ENCODE results near the gene MYH11.
"Not testable (repeated sequence)": the region's sequence is repeated elsewhere in the genome, so short reads cannot be mapped to it uniquely, and the experiment has no call there.

Gene MYH11

DNA sequence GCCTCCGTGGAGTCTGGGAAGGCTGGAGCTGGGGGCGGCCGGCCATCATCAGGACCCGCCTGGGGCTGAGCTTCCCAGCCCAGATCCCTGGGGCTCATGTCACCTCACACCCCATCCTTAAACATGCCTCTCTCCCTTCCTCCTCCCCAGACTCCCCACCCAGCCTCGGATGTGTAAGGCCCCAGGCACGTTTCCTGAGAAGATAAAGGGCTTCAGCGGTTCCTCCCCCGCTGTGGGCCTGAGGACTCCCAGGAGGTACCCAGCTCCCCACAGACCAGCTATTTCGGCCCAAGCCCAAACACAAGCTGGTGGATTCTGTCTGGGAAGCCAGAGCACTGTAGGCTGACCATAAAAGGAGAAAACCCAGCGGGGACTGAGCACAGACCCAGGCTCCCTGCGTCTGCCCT is 49.2 kb downstream of the MYH11 start:
- no peak for DNase-seq

DNA sequence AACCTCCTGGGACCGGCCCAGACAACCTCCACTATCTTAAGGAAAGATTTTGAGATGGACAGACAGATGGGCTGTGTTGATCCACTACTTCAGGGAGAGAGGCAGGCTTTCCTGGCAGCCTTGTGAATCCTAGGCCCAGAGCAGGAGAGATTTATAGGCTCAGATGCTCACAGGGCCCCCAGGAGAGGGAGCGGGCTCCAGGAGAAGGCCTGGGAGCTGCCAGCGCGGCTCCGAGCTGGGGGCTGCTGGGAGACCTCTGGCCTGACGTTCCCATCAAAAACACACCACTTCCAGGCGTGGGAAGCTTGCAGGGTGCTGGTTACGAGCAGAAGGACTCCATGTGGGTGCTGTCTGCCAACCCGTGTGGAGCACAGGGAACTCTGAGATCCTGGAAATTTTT is 53.2 kb downstream of the MYH11 start:
- DNase-seq = no peak

DNA sequence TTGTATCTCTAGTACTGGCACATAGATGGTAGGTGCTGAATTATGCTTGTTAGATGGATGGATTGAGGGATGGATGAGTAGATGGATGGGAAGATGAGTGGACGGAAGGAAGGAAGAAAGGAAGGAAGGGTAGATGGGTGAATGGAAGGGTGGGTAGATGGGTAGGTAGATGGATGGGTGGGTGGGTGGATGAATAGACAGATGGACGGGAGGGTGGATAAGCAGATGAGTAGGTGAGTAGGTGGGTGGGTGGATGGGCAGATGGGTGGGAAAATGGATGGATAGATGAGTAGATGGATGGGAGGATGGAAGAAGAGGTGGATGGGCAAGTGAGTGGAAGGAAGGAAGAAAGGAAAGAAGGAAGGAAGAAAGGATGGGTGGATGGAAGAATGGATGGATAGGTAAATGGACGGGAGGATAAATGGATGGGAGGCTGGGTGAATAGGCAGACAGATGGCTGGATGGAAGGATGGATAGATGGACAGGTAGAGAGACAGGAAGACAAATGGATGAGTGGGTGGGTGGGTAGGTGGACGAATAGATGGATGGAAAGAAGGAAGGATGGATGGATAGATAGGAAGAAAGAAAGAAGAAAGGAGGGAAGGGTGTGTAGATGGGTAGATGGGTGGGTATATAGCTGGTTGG is 56.9 kb downstream of the MYH11 start:
- no peak for DNase-seq

DNA sequence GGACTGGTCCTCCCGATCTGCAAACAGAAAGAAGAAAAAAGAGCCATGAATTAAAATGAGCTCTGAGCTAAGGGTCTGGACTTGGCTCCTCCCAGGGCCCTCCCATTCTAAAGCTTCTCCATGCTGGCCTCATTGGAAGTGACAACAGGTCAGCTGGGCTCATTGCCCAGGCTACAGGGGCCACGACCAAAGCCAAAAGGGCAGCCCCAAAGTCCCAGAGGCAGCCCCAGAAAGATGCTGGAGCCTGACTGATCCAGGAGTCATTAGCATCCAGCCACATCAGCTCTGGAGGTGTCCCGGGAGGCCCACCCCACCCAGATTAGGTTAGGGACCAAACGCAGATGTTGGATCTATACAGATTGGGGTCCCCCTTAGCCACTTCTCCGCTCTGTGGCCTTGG is 58.2 kb downstream of the MYH11 start:
- DNase-seq = no peak

- no peak for DNase-seq
Observed at GRCh38 chr16:15796885-15797284, 59.9 kb downstream of the MYH11 start.

DNA sequence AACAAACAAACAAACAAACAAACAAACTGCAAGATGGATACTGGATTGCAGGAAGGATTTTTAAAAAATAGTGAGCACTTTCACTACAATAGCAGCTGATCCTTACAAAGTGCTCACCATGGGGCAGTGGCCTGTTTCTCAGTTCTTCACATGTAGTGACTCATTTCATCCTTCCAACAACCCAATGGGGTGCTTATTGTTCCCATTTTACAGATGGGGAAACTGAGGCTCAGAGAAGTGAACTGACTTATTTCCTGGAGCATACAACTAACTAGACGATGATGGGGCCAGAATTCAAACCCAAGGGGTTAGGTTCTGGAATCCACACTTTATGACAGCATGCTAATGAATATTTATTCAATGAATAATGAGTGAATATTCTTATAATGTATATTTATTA is 61.2 kb downstream of the MYH11 start:
- DNase-seq = no peak

DNA sequence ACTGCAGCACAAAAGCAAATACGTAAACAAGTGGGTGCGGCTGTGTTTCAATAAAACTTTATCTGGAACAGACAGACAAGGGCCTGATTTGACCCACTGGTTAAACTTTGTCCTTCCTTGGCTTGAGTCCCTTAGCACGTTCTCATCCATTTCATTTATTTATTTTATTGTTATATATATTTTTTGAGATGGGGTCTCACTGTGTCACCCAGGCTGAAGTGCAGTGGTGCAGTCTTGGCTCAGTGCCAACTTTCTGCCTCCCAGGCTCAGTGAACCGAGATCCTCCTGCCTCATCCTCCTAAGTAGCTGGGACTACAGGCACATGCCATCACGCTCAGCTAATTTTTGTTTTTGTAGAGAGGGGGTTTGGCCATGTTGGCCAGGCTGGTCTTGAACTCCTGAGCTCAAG is 64.3 kb downstream of the MYH11 start:
- no peak for DNase-seq

DNA sequence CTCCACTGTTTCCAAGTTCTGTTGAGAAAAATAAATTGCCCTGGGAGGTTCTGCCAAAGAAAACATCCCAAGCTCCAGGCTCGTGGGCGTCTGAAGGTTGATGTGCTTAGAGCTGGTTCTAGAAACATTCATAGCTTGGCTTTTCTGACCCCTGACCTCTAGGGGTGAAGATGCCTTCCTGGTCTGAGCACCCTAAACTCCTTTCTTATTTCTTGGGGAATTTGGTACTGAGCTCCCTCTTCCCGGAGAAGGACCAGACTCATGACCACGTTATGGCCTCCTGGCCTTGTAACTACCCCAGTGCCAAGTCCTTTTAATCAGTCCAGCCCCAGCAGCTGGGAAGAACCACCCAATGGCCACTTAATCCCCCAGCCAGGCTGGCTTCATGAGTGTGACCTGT is 66.4 kb downstream of the MYH11 start:
- no peak for DNase-seq

GRCh38 chr16:15789816-15790215 is 67.0 kb downstream of the MYH11 start:
- DNase-seq = not testable (repeated sequence)

- no peak for DNase-seq
Observed at GRCh38 chr16:15788846-15789239, 68.0 kb downstream of the MYH11 start.

GRCh38 chr16:15786501-15786900 is 70.3 kb downstream of the MYH11 start:
- no peak for DNase-seq

- no peak for DNase-seq
Observed at GRCh38 chr16:15785386-15786059, 71.3 kb downstream of the MYH11 start.

GRCh38 chr16:15783985-15784384 is 72.8 kb downstream of the MYH11 start:
- no peak for DNase-seq

GRCh38 chr16:15782573-15783365 is 74.1 kb downstream of the MYH11 start:
- no peak for DNase-seq

- DNase-seq = no peak
Observed at GRCh38 chr16:15781650-15782049, 75.2 kb downstream of the MYH11 start.

- no peak for DNase-seq
Observed at GRCh38 chr16:15780805-15781204, 76.0 kb downstream of the MYH11 start.

GRCh38 chr16:15779664-15780351 is 77.0 kb downstream of the MYH11 start:
- DNase-seq = no peak

GRCh38 chr16:15778999-15779614 is 77.7 kb downstream of the MYH11 start:
- no peak for DNase-seq

DNA sequence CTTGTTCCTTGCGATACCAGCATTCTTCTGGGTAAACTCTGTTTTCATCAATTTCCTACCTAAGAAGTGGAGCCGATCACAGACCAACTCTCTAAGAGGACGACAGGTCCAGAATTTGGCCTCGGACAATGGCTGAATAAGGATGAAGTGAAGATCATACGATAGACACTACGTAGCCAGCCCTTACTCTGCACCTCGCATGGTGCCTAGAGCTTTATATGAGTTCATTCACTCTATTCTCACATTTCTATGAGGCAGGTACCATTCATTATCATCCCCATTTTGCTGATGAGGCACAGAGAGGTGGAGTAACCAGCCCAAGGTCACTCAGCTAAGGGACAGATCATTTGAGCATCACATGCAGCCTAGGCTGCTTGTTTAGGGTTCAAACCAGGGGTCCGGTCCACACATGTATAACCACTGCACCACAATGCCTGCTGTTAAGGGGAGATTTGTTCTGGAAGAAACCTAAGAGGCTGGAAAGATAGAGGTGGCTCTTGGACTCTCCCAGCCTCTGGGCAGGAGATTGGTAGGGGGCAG is 78.6 kb downstream of the MYH11 start:
- no peak for DNase-seq

- DNase-seq = peak; percentile 13
Observed at GRCh38 chr16:15777533-15778203, 79.2 kb downstream of the MYH11 start.

DNA sequence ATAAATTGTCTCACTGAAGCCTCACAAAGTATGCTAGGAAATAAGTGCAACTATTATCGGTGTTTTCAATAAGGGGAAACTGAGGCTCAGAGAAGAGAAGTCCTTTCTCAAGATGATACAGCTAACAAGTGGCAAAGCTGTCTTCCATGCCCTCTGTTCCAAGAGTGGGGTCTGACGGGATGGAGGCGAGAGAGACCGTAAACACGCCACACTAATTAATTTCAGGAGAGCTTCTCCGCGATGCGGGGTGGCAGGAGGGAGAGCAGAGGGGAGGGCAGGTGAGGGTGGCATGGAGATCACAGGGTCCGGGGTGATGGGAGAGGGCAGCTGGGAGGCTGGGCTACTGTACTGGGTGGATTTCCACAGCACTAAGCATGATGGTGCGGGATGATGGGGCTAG is 80.3 kb downstream of the MYH11 start:
- no peak for DNase-seq

- peak; percentile 51 for DNase-seq
Observed at GRCh38 chr16:15775663-15776304, 81.0 kb downstream of the MYH11 start.
